ENCODE results near the gene CFAP57. TPM values are rescaled to one million over a fixed set of nuclear protein-coding genes. Genes with fewer than 3 reads are reported as not detected.
A peak's percentile ranks its signal among the peaks of the same experiment; 100 is the strongest.
"Not testable (repeated sequence)": the region's sequence is repeated elsewhere in the genome, so short reads cannot be mapped to it uniquely, and the experiment has no call there.

CFAP57 gene
- total RNA-seq, 1 donor from 2014 or later: not detected

DNA sequence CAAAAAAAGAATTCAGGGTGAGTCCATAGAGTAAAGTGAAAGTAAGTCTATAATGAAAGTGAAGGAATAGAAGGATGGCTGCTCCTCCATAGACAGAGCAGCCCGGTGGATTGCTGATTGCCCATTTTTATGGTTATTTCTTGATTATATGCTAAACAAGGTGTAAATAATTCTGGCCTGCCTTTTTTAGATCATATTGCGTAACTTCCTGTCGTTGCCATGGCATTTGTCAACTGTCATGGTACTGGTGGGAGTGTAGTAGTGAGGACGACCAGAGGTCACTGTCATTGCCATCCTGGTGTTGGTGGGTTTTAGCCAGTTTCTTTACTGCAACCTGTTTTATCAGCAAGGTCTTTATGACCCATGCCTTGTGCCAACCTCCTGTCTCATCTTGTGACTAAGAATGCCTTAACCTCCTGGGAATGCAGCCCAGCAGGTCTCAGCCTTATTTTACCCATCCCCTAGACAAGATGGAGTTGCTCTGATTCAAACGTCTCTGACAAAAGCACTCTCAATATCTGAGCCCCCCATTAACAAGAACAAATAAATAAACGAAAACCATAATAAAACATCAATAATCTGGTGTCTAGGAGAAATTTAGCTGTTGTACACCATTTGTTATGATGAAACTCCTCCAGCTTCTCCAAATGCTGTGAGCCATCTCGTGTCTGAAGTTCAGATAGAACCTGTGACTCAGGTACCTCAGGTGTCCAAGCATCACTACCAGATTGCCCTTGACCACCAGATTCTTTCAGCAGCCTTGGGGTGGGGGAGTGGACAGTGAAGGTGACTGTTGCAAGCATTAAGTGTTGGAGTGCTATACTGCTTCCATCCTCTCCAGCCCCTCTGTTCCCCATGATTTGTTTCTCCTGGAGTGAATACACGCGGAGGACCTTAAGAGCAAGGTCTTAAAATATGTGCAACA, 36.0 kb upstream of the CFAP57 start:
- intact Hi-C loops (cut with DNase I): no loop called here
- no peaks in the 10 kb centered on the region for H3K36me3 ChIP-seq
- H3K4me3 ChIP-seq: no peak overlapping the region
- H3K4me1 ChIP-seq: peaks cover 11% of the 10 kb centered on the region
- no peaks in the 10 kb centered on the region for H3K9me3 ChIP-seq
- no peak for TF ChIP-seq POLR2A (IDR thresholded peaks at IDR 0.05)
- TF ChIP-seq CTCF (IDR thresholded peaks at IDR 0.05): no peak
- peak in 1 of 2 donors; percentile 69 for TF ChIP-seq POLR2AphosphoS5 (IDR thresholded peaks at IDR 0.05; ENCODE audit: insufficient read depth in 1 of 2, low read depth in 1 of 2)
- no peak for DNase-seq (ENCODE audit: extremely low spot score in 2 of 2)
- no peak overlapping the region for H3K27ac ChIP-seq
- no peaks in the 10 kb centered on the region for H3K27me3 ChIP-seq

DNA sequence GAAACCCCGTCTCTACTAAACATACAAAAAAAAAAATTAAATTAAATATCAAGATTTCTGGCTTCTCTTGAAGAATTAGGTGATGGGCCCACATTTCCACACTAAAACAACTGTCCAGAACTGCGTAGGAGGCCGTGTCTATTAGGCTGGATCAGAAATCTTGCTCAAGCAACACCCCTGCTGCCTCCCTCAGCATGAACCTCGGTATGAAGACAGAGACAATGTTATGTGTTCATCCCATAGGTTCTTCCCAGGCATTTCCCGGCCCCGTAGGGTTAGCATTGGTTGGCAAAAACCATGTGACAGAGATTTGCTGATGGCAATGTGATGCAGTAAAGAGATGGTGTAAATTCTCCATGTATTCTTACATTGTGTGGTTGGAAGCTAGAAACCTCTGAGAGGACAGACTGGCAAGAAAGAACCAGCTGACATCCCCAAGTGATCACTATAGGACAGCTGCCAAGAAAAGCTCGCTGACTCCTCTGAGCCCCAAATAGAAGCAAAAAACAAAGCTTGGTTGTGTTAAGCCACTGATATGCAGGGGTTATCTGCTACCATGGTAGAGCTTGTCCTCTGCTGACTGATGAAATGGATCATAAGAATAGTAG, 34.6 kb upstream of the CFAP57 start:
- no peaks in the 10 kb centered on the region for H3K9me3 ChIP-seq
- no peak overlapping the region for H3K4me3 ChIP-seq
- peaks cover 11% of the 10 kb centered on the region for H3K4me1 ChIP-seq
- no peak overlapping the region for H3K27ac ChIP-seq
- H3K36me3 ChIP-seq: no peaks in the 10 kb centered on the region
- no peak for TF ChIP-seq POLR2AphosphoS5 (IDR thresholded peaks at IDR 0.05; ENCODE audit: insufficient read depth in 1 of 2, low read depth in 1 of 2)
- TF ChIP-seq POLR2A (IDR thresholded peaks at IDR 0.05): no peak
- no peak for TF ChIP-seq CTCF (IDR thresholded peaks at IDR 0.05)
- no peak for DNase-seq (ENCODE audit: extremely low spot score in 2 of 2)
- H3K27me3 ChIP-seq: no peaks in the 10 kb centered on the region
- intact Hi-C loops (cut with DNase I): no loop called here

GRCh38 chr1:43139295-43139694, 32.8 kb upstream of the CFAP57 start:
- H3K36me3 ChIP-seq; DNase-seq (ENCODE audit: extremely low spot score in 2 of 2); H3K4me3 ChIP-seq; H3K9me3 ChIP-seq; intact Hi-C loops (cut with DNase I); H3K27ac ChIP-seq; H3K27me3 ChIP-seq: not testable (repeated sequence)
- peaks cover 11% of the 10 kb centered on the region for H3K4me1 ChIP-seq

DNA sequence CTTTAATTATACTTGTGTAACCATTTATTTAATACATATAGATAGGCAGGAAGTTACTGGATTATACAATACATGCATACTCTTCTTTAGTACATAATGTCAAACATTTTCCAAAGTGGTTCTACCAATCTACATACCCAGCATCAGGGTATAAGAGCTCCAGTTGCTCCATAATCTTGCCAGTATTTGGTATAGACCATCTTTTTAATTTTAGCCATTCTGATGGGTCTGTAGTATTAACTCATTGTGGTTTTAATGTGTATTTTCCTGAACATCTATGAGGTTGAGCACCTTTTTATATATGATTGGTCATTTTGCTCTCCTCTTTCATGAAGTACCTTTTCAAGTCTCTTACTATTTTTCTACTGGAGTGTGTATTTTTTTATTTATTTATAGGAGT, 32.1 kb upstream of the CFAP57 start:
- no peak for DNase-seq (ENCODE audit: extremely low spot score in 2 of 2)
- H3K4me1 ChIP-seq: peaks cover 11% of the 10 kb centered on the region
- TF ChIP-seq POLR2AphosphoS5 (IDR thresholded peaks at IDR 0.05; ENCODE audit: insufficient read depth in 1 of 2, low read depth in 1 of 2): no peak
- TF ChIP-seq POLR2A (IDR thresholded peaks at IDR 0.05): no peak
- TF ChIP-seq CTCF (IDR thresholded peaks at IDR 0.05): no peak

DNA sequence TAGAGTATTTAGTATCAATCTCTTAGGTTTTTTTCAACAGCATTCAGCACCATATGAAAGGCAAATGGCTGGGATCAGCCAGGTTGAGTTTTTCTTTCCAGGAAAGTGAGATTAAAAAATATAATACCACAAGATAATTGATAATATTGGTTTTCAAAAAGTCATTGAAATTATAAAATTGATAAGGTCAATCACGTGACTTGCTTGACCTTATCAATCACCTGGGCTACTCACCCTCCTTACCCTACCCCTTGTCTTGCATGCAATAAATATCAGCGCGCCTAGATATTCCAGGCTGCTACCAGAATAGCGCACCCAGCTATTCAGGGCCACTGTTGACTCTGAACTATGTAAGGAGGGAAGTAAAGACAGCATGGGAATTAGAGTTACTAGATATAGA, 31.5 kb upstream of the CFAP57 start:
- Histone ChIP-seq H3K9me3 (no peaks in the 10 kb centered on the region), H3K36me3 (no peaks in the 10 kb centered on the region), H3K4me3 (no peak overlapping the region), H3K27ac (no peak overlapping the region), H3K4me1 (peaks cover 9% of the 10 kb centered on the region), H3K27me3 (no peaks in the 10 kb centered on the region)
- DNase-seq (ENCODE audit: extremely low spot score in 2 of 2): no peak
- no peak for TF ChIP-seq POLR2A (IDR thresholded peaks at IDR 0.05)
- TF ChIP-seq POLR2AphosphoS5 (IDR thresholded peaks at IDR 0.05; ENCODE audit: insufficient read depth in 1 of 2, low read depth in 1 of 2): no peak
- TF ChIP-seq CTCF (IDR thresholded peaks at IDR 0.05): no peak
- intact Hi-C loops (cut with DNase I): loop anchor here (5.0 kb wide), 1 partner anchor 1377 kb away; no protein-coding TSS in a partner anchor

More for the DNA sequence above, 32.1 kb upstream of the CFAP57 start:
- H3K4me3 ChIP-seq: no peak overlapping the region
- H3K27me3 ChIP-seq: no peaks in the 10 kb centered on the region
- H3K9me3 ChIP-seq: no peaks in the 10 kb centered on the region
- H3K27ac ChIP-seq: no peak overlapping the region
- intact Hi-C loops (cut with DNase I): loop anchor here (5.0 kb wide), 1 partner anchor 1377 kb away; no protein-coding TSS in a partner anchor
- no peaks in the 10 kb centered on the region for H3K36me3 ChIP-seq

Data from vagina (tissue), 2 donors.